GM19239 (cell line): ENCODE data around the gene UGT2A1.
A peak's percentile ranks its signal among the peaks of the same experiment; 100 is the strongest.
"Not testable (repeated sequence)": the region's sequence is repeated elsewhere in the genome, so short reads cannot be mapped to it uniquely, and the experiment has no call there.

Experiments used
- DNase-seq: peaks from one replicate; pipeline ENCODE4 v3.0.0; 2011; ENCODE audit warnings: low spot score; ENCODE audit not compliant: insufficient read length
- FAIRE-seq: peaks from 2 replicates; lab custom pipeline; 2011; peaks lifted over from hg19 to GRCh38; lab: Jason Lieb, UNC

UGT2A1 gene

DNA sequence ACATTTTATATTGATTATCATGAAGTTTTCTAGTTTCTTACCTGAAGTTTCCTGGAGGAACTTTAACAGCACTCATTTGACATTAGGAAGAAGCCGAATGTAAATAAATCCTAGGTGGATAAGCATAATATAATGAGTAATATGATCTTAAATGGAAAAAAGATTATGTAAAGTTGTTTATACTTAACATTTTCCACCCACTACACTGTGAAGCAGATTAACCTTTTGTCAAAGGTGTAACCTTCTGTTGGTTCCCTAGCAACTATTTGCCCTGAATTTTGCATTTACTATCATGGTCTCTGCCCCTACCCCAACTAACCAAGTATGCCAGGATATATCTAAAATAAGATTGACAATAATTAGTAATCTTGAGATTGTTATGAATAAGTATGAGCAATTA, at the start of gene UGT2A1:
Gene UGT2A1 (minus strand): TSS at position 101 of the 400 bp plus-strand sequence. CDS start 5,603 bp downstream, outside the sequence.
- no peak for DNase-seq
- no peak for FAIRE-seq

DNA sequence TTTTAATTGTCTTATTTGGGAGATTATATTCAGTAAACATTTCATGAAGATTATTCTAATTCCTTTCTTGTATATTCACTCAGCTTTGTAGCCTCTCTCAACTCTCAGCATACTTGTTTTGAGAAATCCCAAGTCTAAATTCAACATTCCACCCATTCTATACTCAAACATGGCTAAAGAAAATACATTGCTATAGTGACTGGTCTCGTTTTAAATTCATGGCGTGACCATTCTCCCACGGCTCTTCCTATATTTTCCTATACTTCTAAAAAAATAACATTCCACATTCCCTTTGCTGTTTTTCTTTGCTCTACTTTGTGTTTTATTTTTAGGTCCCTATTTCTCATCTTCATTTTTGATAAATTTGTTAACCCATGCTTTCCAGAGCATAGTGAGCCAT, 49.2 kb upstream of the UGT2A1 start:
- DNase-seq, result no peak
- FAIRE-seq, result no peak

DNA sequence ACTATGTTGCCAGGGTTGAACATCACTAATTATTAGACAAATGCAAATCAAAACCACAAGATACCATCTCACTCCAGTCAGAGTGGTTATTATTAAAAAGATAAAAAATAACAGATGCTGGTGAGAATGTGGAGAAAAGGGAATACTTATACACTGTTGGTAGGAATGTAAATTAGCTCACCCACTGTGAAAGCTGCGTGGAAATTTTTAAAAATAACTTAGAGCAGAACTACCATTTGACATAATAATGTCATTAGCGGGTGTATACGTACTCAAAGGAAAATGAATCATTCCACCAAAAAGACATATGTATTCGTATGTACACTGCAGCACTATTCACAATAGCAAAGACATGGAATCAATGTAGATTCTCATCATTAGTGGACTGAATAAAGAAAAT, 48.6 kb upstream of the UGT2A1 start:
- DNase-seq (no peak), FAIRE-seq (no peak)

DNA sequence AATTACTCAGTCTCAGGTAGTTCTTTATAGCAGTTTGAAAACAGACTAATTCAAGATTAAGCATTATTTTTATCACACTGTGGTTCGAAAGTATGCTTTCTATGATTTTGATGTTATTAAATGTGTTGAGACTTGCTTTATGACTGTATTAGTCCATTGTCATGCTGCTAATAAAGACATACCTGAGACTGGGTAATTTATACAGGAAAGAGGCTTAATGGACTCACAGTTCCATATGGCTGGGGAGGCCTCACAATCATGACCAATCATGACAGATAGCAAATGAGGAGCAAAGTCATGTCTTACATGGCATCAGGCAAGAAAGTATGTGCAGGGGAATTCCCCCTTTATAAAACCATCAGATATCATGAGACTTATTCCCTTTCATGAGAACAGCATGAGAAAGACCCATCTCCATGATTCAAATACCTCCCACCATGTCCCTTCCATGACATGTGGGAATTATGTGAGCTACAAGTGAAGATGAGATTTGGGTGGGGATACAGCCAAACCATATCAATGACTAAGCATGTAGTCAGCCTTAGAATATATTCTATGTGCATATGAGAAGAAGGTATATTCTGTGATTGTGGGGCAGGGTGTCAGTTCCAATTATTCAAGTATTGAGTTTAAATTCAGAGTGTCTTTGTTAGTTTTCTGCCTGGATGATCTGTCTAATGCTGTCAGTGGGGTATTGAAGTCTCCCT, 44.6 kb upstream of the UGT2A1 start:
- no peak for DNase-seq
- FAIRE-seq, result no peak

DNA sequence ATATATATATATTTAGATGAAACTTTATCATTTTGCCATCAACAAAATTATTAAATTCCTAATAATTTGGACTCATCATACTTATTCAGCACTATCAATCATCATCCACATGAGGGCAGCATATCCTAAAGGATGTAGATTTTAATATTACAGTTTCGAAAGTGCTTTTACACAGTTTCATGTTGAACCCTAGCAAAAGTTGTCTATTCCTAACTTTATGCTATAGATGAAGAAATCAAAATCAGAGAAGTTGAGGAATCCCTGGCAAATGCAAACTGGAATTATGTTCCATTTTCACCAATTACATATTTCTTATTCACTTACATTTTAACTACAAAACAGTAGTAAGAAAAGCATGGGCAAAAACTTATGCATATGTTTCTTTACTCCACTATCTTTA, 36.6 kb upstream of the UGT2A1 start:
- FAIRE-seq (peak; percentile 86), DNase-seq (peak; percentile 2)

DNA sequence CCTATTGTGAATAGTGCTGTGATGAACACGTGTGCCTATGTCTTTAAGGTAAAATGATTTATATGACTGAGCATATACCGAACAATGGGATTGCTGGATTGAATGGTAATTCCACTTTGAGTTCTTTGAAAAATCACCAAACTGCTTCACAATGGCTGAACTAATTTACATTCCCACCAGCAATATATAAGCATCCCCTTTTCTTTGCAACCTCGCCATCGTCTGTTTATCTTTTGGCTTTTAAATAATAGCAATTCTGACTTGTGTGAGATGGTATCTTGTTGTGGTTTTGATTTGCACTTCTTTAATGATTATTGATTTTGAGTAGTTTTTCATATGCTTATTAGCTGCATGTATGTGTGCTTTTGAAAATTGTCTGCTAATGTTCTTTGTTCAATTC, 31.8 kb upstream of the UGT2A1 start:
- FAIRE-seq, result no peak
- DNase-seq, result no peak

DNA sequence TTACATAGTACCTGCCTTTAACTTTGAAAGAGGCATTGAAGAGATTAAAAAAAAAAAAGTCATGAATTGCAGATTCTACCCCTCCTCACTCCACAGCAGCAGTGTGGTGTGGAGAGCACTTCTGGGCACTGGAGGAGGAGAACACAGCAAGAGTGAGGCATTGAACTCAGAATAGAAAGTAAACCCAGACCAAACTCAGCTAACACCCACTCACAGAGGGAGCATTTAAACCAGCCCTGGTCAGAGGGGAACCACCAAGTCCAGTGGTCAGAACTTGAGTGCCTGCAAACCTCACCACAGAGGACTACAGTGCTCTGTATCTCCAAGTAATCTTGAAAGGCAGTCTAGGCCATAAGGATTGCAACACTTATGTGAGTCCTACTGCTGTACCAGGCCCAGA, 15.6 kb upstream of the UGT2A1 start:
- no peak for DNase-seq

DNA sequence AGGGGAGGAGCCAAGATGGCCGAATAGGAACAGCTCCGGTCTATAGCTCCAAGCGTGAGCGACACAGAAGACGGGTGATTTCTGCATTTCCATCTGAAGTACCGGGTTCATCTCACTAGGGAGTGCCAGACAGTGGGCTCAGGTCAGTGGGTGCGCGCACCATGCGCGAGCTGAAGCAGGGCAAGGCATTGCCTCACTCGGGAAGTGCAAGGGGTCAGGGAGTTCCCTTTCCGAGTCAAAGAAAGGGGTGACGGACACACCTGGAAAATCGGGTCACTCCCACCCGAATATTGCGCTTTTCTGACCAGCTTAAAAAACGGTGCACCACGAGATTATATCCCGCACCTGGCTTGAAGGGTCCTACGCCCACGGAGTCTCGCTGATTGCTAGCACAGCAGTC, 11.0 kb upstream of the UGT2A1 start:
- DNase-seq, FAIRE-seq: not testable (repeated sequence)

More for the DNA sequence above, 15.6 kb upstream of the UGT2A1 start:
- FAIRE-seq, result no peak

DNA sequence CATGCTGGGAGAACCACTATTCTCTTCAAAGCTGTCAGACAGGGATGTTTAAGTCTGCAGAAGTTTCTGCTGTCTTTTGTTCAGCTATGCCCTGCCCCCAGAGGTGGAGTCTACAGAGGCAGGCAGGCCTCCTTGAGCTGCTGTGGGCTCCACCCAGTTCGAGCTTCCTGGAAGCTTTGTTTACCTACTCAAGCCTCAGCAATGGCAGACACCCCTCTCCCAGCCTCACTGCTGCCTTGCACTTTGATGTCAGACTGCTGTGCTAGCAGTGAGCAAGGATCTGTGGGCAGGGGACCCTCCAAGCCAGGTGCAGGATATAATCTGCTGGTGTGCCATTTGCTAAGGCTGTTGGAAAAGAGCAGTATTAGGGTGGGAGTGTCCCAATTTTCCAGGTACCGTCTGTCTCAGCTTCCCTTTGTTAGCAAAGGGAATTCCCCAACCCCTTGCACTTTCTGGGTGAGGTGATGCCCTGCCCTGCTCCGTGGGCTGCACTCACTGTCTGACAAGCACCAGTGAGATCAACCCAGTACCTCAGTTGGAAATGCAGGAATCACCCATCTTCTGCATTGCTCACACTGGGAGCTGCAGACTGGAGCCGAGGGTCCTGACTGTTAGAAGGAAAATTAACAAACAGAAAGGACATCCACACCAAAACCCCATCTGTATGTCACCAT, 8.2 kb upstream of the UGT2A1 start:
- FAIRE-seq, DNase-seq: not testable (repeated sequence)

DNA sequence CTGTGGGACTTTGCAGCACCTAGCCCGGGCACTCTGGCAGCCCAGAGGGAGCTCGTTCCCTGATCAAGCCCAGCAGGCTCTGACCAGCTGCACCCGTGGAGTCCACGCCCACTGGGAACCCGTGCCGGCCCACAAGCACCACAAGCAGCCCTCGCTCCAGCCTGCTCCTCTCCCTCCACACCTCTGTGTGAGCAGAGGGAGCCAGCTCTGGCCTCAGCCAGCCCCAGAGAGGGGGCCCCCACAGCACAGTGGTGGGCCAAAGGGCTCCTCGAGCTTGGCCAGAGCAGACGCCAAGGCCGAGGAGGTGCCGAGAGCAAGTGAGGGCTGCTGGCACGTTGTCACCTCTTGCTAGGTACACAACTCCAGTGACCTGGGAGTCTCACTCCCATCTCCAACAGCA, 5.1 kb upstream of the UGT2A1 start:
- no peak for FAIRE-seq
- DNase-seq, result no peak

DNA sequence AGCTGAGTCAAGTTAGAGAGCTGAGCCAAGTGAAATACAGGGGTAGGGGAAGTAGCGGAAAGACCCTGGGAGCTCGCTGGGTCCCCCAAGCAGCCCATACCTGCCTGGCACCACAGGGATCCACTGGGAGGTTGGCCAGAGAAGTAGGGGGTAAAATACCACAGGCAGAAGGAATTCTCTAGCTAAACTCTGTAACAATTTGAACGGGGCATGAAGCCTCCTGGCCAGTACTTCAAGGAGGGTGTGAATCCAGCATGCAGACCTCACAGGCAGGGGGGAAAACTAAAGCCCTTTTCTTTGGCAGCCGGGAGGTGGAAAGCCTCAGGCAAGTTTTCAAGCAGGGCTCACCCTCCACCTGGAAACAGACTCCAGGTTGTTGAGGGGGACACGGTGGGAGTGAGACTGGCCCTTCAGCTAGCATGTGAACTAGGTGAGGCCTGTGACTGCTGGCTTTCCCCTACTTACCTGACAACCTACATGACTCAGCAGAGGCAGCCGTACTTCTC, 3.7 kb upstream of the UGT2A1 start:
- DNase-seq (no peak), FAIRE-seq (no peak)

DNA sequence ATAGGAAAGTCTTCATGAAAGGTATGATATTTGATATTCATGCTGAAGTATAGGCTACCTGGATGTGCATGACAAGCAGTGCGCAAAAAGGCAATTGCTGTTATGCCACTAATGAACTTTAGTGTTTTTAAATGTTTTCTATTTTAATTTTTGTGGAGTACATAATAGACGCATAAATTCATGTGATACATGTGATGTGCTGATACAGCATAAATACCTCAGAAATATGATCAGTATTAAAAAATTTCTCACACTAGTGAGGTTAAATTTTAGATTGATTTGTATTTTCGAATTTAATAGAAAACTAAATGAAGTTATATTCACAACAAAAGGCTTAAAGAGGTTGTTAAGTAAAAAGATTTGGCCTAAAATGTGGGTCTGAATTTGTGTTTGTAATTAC, 2.2 kb downstream of the UGT2A1 start:
- DNase-seq, result no peak
- no peak for FAIRE-seq

DNA sequence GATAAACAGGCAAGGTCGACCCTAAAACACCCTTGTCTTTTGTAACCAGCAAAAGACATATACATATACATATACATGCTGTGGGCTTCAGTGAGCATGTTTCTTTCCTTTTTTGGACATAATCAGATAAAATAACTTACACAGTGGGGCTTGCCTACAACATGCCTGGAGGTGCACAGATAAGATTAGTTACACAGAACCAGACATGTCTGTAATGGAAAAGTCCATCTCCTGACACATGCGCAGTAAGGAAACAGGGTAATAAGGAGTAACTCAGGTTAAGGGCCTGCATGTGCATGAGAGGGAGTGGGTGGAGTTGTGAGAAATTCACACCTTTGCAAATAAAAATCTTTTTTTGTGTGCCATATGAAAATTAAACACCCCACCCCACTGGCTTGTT, 3.4 kb downstream of the UGT2A1 start:
- DNase-seq (no peak), FAIRE-seq (no peak)

DNA sequence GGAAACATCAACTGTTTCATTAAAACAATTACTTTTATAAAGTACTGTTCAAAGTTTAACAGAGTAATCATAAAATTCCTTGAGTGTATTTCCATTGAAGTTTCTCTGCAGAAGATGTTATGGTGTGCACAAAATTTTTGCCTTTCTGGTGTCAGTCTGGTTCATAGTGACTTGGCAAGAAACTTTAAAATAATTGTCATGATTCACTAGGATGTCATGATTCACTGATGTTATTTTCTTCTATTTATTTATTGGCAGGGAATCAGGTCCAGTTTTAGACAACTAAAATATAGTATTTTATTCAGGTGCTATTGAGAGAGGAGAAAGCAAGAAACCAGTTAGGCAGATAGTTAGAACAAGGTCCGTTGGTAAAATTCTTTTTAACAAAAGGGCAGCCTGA, 3.8 kb downstream of the UGT2A1 start:
- FAIRE-seq, result no peak
- DNase-seq, result no peak

DNA sequence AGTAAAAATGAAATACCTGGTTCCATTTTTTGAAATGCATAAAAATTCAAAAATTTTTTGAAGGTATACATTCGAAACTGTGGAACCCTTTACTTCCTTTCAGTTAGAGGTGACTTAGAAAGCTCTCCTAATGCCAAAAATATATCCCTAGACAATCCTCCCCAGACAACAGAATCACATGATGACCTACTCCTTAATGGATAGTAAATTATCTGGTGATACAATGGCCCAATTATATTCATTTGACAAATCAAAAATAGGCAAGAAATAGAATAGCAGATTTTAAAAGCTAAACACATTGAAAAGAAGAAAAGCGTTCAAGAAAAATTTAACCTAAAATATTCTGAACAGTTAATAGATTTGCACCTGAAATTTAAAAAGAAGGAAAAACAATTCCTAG, 10.1 kb downstream of the UGT2A1 start:
- FAIRE-seq (no peak), DNase-seq (no peak)

DNA sequence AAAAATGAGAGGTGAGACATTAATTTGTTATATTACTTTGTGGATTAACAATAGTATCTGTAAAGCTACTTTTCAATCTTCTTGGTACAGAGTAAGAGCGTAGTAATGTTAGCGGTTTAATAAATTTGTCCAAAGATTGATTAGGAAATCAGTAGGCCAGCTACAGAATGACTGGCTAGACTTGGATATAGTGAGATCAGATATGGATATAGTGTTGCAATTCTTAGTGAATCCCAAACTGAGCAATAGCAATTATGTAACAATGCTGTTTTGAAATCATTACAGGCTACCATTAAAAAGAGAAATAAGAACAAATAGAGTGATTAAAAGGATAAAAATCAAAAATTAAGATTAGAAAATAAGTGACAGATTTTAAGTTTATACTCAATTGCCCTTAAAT, 12.8 kb downstream of the UGT2A1 start:
- no peak for DNase-seq
- no peak for FAIRE-seq

DNA sequence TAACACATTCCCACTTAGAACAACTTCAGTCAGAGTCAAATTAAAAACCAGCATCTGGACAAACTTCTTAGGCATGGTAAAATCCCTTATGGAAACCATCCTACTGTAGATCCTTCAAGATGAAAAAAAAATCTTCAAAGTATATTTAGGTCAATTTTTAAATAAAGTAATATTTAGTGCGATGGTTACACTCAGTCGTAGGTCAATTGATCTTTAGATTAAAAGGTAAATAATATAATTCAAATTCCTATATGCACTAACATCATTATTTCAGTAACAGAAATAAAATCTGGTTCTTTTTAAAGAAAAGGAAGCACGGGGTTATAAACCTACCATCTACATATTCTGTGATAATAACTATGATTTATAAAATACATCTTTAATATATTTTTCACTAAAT, 13.5 kb downstream of the UGT2A1 start, which contains the start of gene UGT2A2:
Gene UGT2A2 (minus strand): TSS at position 101 of the 400 bp plus-strand sequence. CDS start 2 bp downstream, at position 99.
- DNase-seq (no peak), FAIRE-seq (no peak)

DNA sequence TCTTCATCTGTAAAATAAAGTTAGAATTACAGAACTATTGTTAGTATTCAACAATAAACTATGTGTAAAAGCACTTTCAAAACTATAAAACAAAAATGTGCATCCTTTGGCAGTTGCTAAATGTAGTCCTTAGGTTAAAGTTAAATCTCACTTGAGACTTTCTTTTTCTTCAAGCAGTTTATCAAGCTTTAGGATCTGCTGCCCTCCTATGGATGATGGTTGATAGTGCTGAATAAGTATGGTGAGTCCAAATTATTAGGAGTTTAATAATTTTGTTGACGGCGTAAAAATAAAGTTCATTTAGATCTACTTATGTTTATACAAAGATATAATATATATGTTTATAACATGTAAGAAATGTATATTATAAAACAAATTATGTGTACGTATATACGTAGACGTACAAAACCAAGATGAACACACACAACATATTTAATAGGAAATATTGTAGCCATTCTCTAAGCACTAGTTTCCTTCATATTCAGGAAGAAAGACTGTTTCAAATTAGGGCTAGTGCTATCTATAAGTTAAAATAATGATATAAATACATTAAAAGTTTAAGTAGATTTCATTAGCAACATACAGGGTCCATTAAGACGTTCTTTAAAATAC, 35.9 kb downstream of the UGT2A1 start:
- FAIRE-seq, result no peak
- no peak for DNase-seq

DNA sequence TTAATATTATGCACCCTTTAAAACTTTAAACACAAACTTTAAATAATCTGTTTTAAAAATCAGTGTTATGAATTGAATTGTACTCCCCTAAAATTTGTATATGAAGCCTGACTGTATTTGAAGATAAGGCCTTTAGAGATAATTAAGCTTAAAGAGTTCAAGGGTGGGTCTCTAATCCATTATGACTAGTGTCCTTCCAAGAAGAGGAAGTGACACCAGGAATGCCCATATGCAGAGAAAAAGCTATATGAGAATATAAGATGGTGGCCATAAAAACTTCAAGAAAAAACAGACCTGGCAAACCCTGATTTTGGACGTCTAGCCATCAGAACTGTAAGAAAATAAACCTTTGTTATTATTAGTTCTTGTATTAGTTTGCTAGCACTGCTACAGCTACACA, 42.6 kb downstream of the UGT2A1 start:
- DNase-seq, result no peak
- no peak for FAIRE-seq

DNA sequence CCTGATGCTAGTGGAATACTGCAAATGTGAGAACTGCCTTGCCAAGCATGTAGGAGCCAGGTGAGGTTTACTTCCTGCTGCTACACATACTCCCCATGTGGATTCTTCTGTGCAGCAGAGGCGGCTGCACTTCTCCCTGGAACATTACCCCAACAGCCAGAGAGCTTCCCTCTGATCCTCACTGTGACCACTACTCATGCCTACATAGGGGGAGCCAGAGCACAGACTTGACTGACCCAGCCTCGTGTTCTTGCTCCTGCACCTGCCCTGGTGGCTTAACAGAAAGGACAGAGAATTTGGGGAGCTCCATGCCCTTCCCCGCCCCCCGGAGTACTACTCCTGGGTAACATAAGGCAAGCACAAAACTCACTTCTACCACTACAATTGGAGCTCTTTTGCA, 52.0 kb downstream of the UGT2A1 start:
- FAIRE-seq, result no peak
- no peak for DNase-seq

DNA sequence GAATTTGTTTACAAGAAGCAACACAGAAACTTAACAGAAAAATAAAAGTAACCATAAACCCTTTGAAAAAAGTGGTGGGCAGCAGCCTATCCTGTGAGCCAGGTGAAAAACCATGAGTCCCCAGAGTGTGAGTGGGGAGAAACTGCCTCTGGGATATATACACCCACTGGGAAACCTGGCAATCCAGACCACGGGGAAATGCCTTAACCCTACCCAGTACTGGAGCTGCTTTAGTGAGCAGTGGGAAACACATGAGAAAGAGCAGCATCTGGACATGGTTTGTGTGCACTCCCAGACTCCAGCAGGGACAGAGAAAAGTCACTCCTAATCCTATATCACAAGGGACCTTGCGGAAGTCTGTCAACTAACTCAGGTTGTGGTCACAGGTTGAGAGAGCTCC, 53.0 kb downstream of the UGT2A1 start:
- FAIRE-seq, result no peak
- no peak for DNase-seq
